CD14-positive monocyte (primary cell): ENCODE data around the gene CKAP2L. TPM values are rescaled to one million over a fixed set of nuclear protein-coding genes. Genes with fewer than 3 reads are reported as not detected.

Experiments
- DNase-seq, 3 donors: peaks; one replicate each; pipeline ENCODE4 v3.0.0-alpha.2; 2011 to 2022
- H2AFZ ChIP-seq: 2 replicates; pipeline ENCODE4 v1.6.0; 2012; ENCODE audit warnings: mild to moderate bottlenecking, low read depth, low read length, inconsistent platforms; ENCODE audit not compliant: insufficient read depth, poor library complexity, severe bottlenecking
- H3K27ac ChIP-seq, 2 donors: 1 replicate in 1 of 2; 2 replicates in 1 of 2; pipeline ENCODE4 v1.5.1; 2012 to 2013; ENCODE audit warnings: low read length in 2 of 2, control low read depth in 1 of 2, inconsistent platforms in 1 of 2, low read depth in 1 of 2, mild to moderate bottlenecking in 1 of 2
- H3K27me3 ChIP-seq, 2 donors: one replicate each; pipeline versions ENCODE4 v1.6.0 to v1.6.1; 2011 to 2013; ENCODE audit warnings: low read length in 2 of 2; ENCODE audit not compliant: control insufficient read depth in 2 of 2, insufficient read depth in 2 of 2
- H3K36me3 ChIP-seq, 2 donors: replicated peaks in 1 of 2; 1 replicate in 1 of 2; 2 replicates in 1 of 2; pipeline versions ENCODE4 v1.5.1 to v1.6.1; 2012 to 2013; ENCODE audit warnings: low read length in 2 of 2, control low read depth in 1 of 2, inconsistent platforms in 1 of 2, mild to moderate bottlenecking in 1 of 2; ENCODE audit not compliant: insufficient read depth in 2 of 2, control insufficient read depth in 1 of 2
- H3K4me1 ChIP-seq, 2 donors: 1 replicate in 1 of 2; 2 replicates in 1 of 2; pipeline versions ENCODE4 v1.5.1 to v1.6.1; 2012 to 2013; ENCODE audit warnings: low read length in 2 of 2, control low read depth in 1 of 2, inconsistent platforms in 1 of 2, mild to moderate bottlenecking in 1 of 2, moderate library complexity in 1 of 2; ENCODE audit not compliant: insufficient read depth in 2 of 2, control insufficient read depth in 1 of 2
- H3K4me2 ChIP-seq: replicated peaks from 2 replicates; pipeline ENCODE3; 2012; ENCODE audit warnings: low read length, moderate library complexity, mild to moderate bottlenecking; ENCODE audit not compliant: poor library complexity, severe bottlenecking; ENCODE audit errors: extremely low read depth
- H3K4me3 ChIP-seq, 3 experiments: fragments of 200-600 bp in 1 of 3; sonication (generic) in 1 of 3; replicated peaks in 1 of 3; 1 replicate in 2 of 3; 2 replicates in 1 of 3; pipeline ENCODE4 v1.5.1; 2011 to 2013; ENCODE audit warnings: low read length in 3 of 3, mild to moderate bottlenecking in 3 of 3, control low read depth in 2 of 3, low read depth in 2 of 3, inconsistent platforms in 1 of 3, moderate library complexity in 1 of 3
- H3K79me2 ChIP-seq: 2 replicates; pipeline ENCODE4 v1.6.0; 2012; ENCODE audit warnings: mild to moderate bottlenecking, control low read depth, inconsistent platforms, low read length, moderate library complexity; ENCODE audit not compliant: insufficient read depth
- H3K9ac ChIP-seq: 2 replicates; pipeline ENCODE4 v1.6.0; 2017; ENCODE audit warnings: low read length, mild to moderate bottlenecking; ENCODE audit not compliant: insufficient read depth, poor library complexity, severe bottlenecking
- H3K9me3 ChIP-seq, 2 donors: replicated peaks in 1 of 2; 1 replicate in 1 of 2; 2 replicates in 1 of 2; pipeline versions ENCODE4 v1.5.1 to v1.6.1; 2012 to 2013; ENCODE audit warnings: low read length in 2 of 2, control low read depth in 1 of 2; ENCODE audit not compliant: control insufficient read depth in 1 of 2, insufficient read depth in 1 of 2
- H4K20me1 ChIP-seq: 2 replicates; pipeline ENCODE4 v1.6.0; 2012; ENCODE audit warnings: mild to moderate bottlenecking, low read length, control low read depth, moderate library complexity; ENCODE audit not compliant: insufficient read depth
- H3K27ac Mint-ChIP-seq, 7 donors: one replicate each; pipeline ENCODE4 v1.8.0; 2020; ENCODE audit warnings: mild to moderate bottlenecking in 7 of 7, mixed read lengths in 7 of 7, moderate library complexity in 6 of 7, inconsistent platforms in 2 of 7
- H3K27me3 Mint-ChIP-seq, 3 donors: one replicate each; pipeline ENCODE4 v1.8.0; 2021 to 2022; ENCODE audit warnings: low read depth in 3 of 3, mild to moderate bottlenecking in 3 of 3, mixed read lengths in 3 of 3, moderate library complexity in 3 of 3, inconsistent platforms in 1 of 3
- H3K36me3 Mint-ChIP-seq, 2 donors: one replicate each; pipeline ENCODE4 v1.8.0; 2020; ENCODE audit warnings: mixed read lengths in 2 of 2, inconsistent platforms in 1 of 2, mild to moderate bottlenecking in 1 of 2
- H3K4me1 Mint-ChIP-seq: one replicate; pipeline ENCODE4 v1.8.0; 2020; ENCODE audit warnings: mild to moderate bottlenecking, mixed read lengths
- H3K4me3 Mint-ChIP-seq, 2 donors: one replicate each; pipeline ENCODE4 v1.8.0; 2020; ENCODE audit warnings: mild to moderate bottlenecking in 2 of 2, mixed read lengths in 2 of 2, moderate library complexity in 1 of 2
- H3K9me3 Mint-ChIP-seq, 7 donors: one replicate each; pipeline ENCODE4 v1.8.0; 2020 to 2022; ENCODE audit warnings: mixed read lengths in 7 of 7, mild to moderate bottlenecking in 6 of 7, moderate library complexity in 6 of 7, inconsistent platforms in 2 of 7
- CTCF ChIP-seq: fragments of 200-600 bp; IDR thresholded peaks from one replicate; pipeline ENCODE4 v1.8.0; 2022; ENCODE audit warnings: antibody characterized with exemption, mild to moderate bottlenecking
- WGBS: methylation state at CpG from one replicate; pipeline ENCODE4 v1.1.5; 2013; ENCODE audit warnings: missing lambda C conversion rate; ENCODE audit not compliant: insufficient coverage; 5-methylcytosine and 5-hydroxymethylcytosine counted together
- intact Hi-C, 2 donors: fragments of 100-400 bp; cut with micrococcal nuclease; formaldehyde crosslinking; loops; one replicate each; pipeline versions ENCODE4 v1.15.0 to v1.15.1; 2023
- polyA plus RNA-seq, 3 donors: library from polyadenylated mRNA; depleted of rRNA in 1 of 3; unstranded in 2 of 3; stranded (reverse) in 1 of 3; fragments of 300-500 nt in 2 of 3; fragments of >200 nt in 1 of 3; fragmentation: Illumina TruSeq in 2 of 3; gene quantifications; 1 replicate in 2 of 3; 2 replicates in 1 of 3; pipeline ENCODE4 v1.2.3, GENCODE V29; 2012 to 2021

The CKAP2L gene
- polyA plus RNA-seq, 3 donors = 0.04 to 0.24 TPM; not detected in 1

GRCh38 chr2:112723995-112724394, 40.4 kb downstream of the CKAP2L start:
- no peak overlapping the region for H2AFZ ChIP-seq
- no peak for TF ChIP-seq CTCF
- H3K36me3 ChIP-seq = no peaks in the 10 kb centered on the region
- H3K4me1 Mint-ChIP-seq = peaks cover 65% of the 10 kb centered on the region
- no peak overlapping the region for H3K9ac ChIP-seq
- H3K27ac ChIP-seq = peak overlapping the region in 1 of 2 donors; percentile 23
- H3K27ac Mint-ChIP-seq = peak overlapping the region in 4 of 7 donors; percentile 6 to 58 (median 44)
- intact Hi-C loops = loop anchor here (5.0 to 10.0 kb wide), 2 partner anchors 49 to 52 kb away; no protein-coding TSS in a partner anchor
- no peak overlapping the region for H3K4me3 ChIP-seq
- no peak overlapping the region for H3K4me3 Mint-ChIP-seq
- H3K79me2 ChIP-seq = no peaks in the 10 kb centered on the region
- H3K4me2 ChIP-seq = no peak overlapping the region
- 97% methylated on average over 8 of the region's 8 CpGs for WGBS
- peaks cover 0 to 2% (median 0%) of the 10 kb centered on the region in 7 donors for H3K9me3 Mint-ChIP-seq
- H3K36me3 Mint-ChIP-seq = no peaks in the 10 kb centered on the region
- H4K20me1 ChIP-seq = no peaks in the 10 kb centered on the region
- no peaks in the 10 kb centered on the region for H3K9me3 ChIP-seq
- H3K27me3 ChIP-seq = no peaks in the 10 kb centered on the region
- H3K4me1 ChIP-seq = peaks cover 67 to 72% of the 10 kb centered on the region in 2 donors
- no peak for DNase-seq
- H3K27me3 Mint-ChIP-seq = peaks cover 0 to 2% (median 0%) of the 10 kb centered on the region in 3 donors

GRCh38 chr2:112723547-112723940, 40.9 kb downstream of the CKAP2L start:
- WGBS = 75% methylated on average over 2 of the region's 6 CpGs
- Mint-ChIP-seq H3K36me3 (peaks cover 0 to 2% of the 10 kb centered on the region in 2 donors), H3K27ac (peak overlapping the region in 1 of 7 donors; percentile 52), H3K9me3 (peaks cover 0 to 2% (median 0%) of the 10 kb centered on the region in 7 donors), H3K27me3 (peaks cover 0 to 2% (median 0%) of the 10 kb centered on the region in 3 donors), H3K4me3 (no peak overlapping the region), H3K4me1 (peaks cover 63% of the 10 kb centered on the region)
- no peak for TF ChIP-seq CTCF
- Histone ChIP-seq H3K4me3 (no peak overlapping the region), H3K9ac (no peak overlapping the region), H3K79me2 (no peaks in the 10 kb centered on the region), H3K4me1 (peaks cover 62 to 67% of the 10 kb centered on the region in 2 donors), H3K27me3 (no peaks in the 10 kb centered on the region), H3K4me2 (no peak overlapping the region), H3K36me3 (no peaks in the 10 kb centered on the region), H3K9me3 (no peaks in the 10 kb centered on the region), H2AFZ (peak overlapping the region; percentile 11), H4K20me1 (no peaks in the 10 kb centered on the region), H3K27ac (no peak overlapping the region)
- no peak for DNase-seq
- intact Hi-C loops = loop anchor here (5.0 to 10.0 kb wide), 2 partner anchors 49 to 51 kb away; no protein-coding TSS in a partner anchor
